ENCODE results near the gene STEAP2. TPM values are rescaled to one million over a fixed set of nuclear protein-coding genes. Genes with fewer than 3 reads are reported as not detected.

The STEAP2 gene
- total RNA-seq, 6 experiments from 2014 or later: 1.5 to 9.8 (median 5.3) TPM

GRCh38 chr7:90209776-90210175 lies 1.8 kb upstream of the STEAP2 start:
- no peak overlapping the region for H3K4me3 ChIP-seq

GRCh38 chr7:90210475-90210874 lies 1.1 kb upstream of the STEAP2 start:
- intact Hi-C loops (cut with DNase I): no loop called here
- H3K27me3 ChIP-seq: no peaks in the 10 kb centered on the region
- TF ChIP-seq CTCF (IDR thresholded peaks at IDR 0.05) (no peak), POLR2A (IDR thresholded peaks at IDR 0.05) (no peak)
- H3K27ac ChIP-seq: peak overlapping the region in 1 of 3 donors; percentile 93
- peaks cover 0 to 7% (median 2%) of the 10 kb centered on the region in 4 donors for H3K4me1 ChIP-seq
- ATAC-seq: no peak
- H3K4me3 ChIP-seq: peak overlapping the region in 1 of 3 donors; percentile 76
- no peaks in the 10 kb centered on the region for H3K9me3 ChIP-seq
- WGBS (ENCODE audit: insufficient coverage, low coverage, low lambda C conversion rate, missing lambda C conversion rate): 33% methylated on average over 5 of the region's 5 CpGs
- no peak for DNase-seq
- no peaks in the 10 kb centered on the region for H3K36me3 ChIP-seq

More at GRCh38 chr7:90209776-90210175, 1.8 kb upstream of the STEAP2 start:
- Histone ChIP-seq H3K4me1 (peaks cover 0 to 7% (median 2%) of the 10 kb centered on the region in 4 donors), H3K9me3 (no peaks in the 10 kb centered on the region), H3K27ac (no peak overlapping the region), H3K27me3 (no peaks in the 10 kb centered on the region), H3K36me3 (no peaks in the 10 kb centered on the region)
- intact Hi-C loops (cut with DNase I): no loop called here
- WGBS (ENCODE audit: insufficient coverage, low coverage, low lambda C conversion rate, missing lambda C conversion rate): 50% methylated on average over 1 of the region's 1 CpG
- ATAC-seq (no peak), DNase-seq (no peak)
- TF ChIP-seq CTCF (IDR thresholded peaks at IDR 0.05) (no peak), POLR2A (IDR thresholded peaks at IDR 0.05) (no peak)

- TF ChIP-seq CTCF (IDR thresholded peaks at IDR 0.05) (no peak), POLR2A (IDR thresholded peaks at IDR 0.05) (no peak)
- peak; percentile 45 to 65 (median 48) for ATAC-seq
- Histone ChIP-seq H3K9me3 (no peaks in the 10 kb centered on the region), H3K4me3 (peak overlapping the region; percentile 51 to 76 (median 74)), H3K4me1 (peaks cover 0 to 7% (median 2%) of the 10 kb centered on the region in 4 donors), H3K27ac (peak overlapping the region; percentile 66 to 93 (median 84)), H3K36me3 (no peaks in the 10 kb centered on the region), H3K27me3 (no peaks in the 10 kb centered on the region)
- intact Hi-C loops (cut with DNase I): no loop called here
- DNase-seq: peak in 2 of 3 donors; percentile 40 to 61
- WGBS (ENCODE audit: insufficient coverage, low coverage, low lambda C conversion rate, missing lambda C conversion rate): 8% methylated on average over 11 of the region's 11 CpGs
Observed at GRCh38 chr7:90210981-90211380, 559 bp upstream of the STEAP2 start.

- Histone ChIP-seq H3K27ac (peak overlapping the region; percentile 66 to 93 (median 84)), H3K27me3 (no peaks in the 10 kb centered on the region), H3K9me3 (no peaks in the 10 kb centered on the region), H3K4me3 (peak overlapping the region; percentile 51 to 76 (median 74)), H3K36me3 (no peaks in the 10 kb centered on the region), H3K4me1 (peaks cover 0 to 7% (median 2%) of the 10 kb centered on the region in 4 donors)
- intact Hi-C loops (cut with DNase I): no loop called here
- ATAC-seq: peak in 1 of 4 donors; percentile 3
- TF ChIP-seq POLR2A (IDR thresholded peaks at IDR 0.05) (no peak), CTCF (IDR thresholded peaks at IDR 0.05) (no peak)
- no peak for DNase-seq
- WGBS (ENCODE audit: insufficient coverage, low coverage, low lambda C conversion rate, missing lambda C conversion rate): 9% methylated on average over 3 of the region's 6 CpGs
Observed at GRCh38 chr7:90212149-90212495, 582 bp downstream of the STEAP2 start.

- Histone ChIP-seq H3K9me3 (no peaks in the 10 kb centered on the region), H3K27me3 (no peaks in the 10 kb centered on the region), H3K4me3 (no peak overlapping the region), H3K27ac (no peak overlapping the region), H3K36me3 (no peaks in the 10 kb centered on the region), H3K4me1 (peaks cover 0 to 7% (median 2%) of the 10 kb centered on the region in 4 donors)
- ATAC-seq (no peak), DNase-seq (no peak)
- intact Hi-C loops (cut with DNase I): no loop called here
- no peak for TF ChIP-seq CTCF (IDR thresholded peaks at IDR 0.05)
- TF ChIP-seq POLR2A (IDR thresholded peaks at IDR 0.05): no peak
- 59% methylated on average over 2 of the region's 2 CpGs for WGBS (ENCODE audit: insufficient coverage, low coverage, low lambda C conversion rate, missing lambda C conversion rate)
Observed at GRCh38 chr7:90213521-90213920, 2.0 kb downstream of the STEAP2 start.
